ENCODE measurements around the gene ENGASE. TPM values are rescaled to one million over a fixed set of nuclear protein-coding genes. Genes with fewer than 3 reads are reported as not detected.

Gene ENGASE
- total RNA-seq, 4 donors from 2014 or later = 29.9 to 64.8 (median 57.1) TPM

- Histone ChIP-seq H3K27me3 (no peaks in the 10 kb centered on the region), H3K36me3 (no peaks in the 10 kb centered on the region), H3K4me1 (peaks cover 4 to 82% (median 20%) of the 10 kb centered on the region in 4 donors), H3K27ac (peak overlapping the region in 2 of 4 donors; percentile 57 to 76), H3K9me3 (no peaks in the 10 kb centered on the region), H3K4me3 (no peak overlapping the region)
- DNase-seq (ENCODE audit: low spot score in 2 of 2) = no peak
- TF ChIP-seq POLR2A (IDR thresholded peaks at IDR 0.05) = no peak
- TF ChIP-seq CTCF (IDR thresholded peaks at IDR 0.05) = no peak
- no peak for TF ChIP-seq EP300 (IDR thresholded peaks at IDR 0.05)
- 89 to 91% methylated on average over 9 of the region's 9 CpGs for WGBS, 2 donors
Measured at GRCh38 chr17:79033046-79033616, 41.5 kb upstream of the ENGASE start.

GRCh38 chr17:79033741-79034501, 40.7 kb upstream of the ENGASE start:
- no peaks in the 10 kb centered on the region for H3K27me3 ChIP-seq
- peak overlapping the region in 3 of 4 donors; percentile 57 to 76 (median 67) for H3K27ac ChIP-seq
- no peak overlapping the region for H3K4me3 ChIP-seq
- 20 to 31% methylated on average over 20 to 27 of the region's 28 CpGs for WGBS, 2 donors
- H3K4me1 ChIP-seq = peaks cover 4 to 79% (median 19%) of the 10 kb centered on the region in 4 donors
- TF ChIP-seq CTCF (IDR thresholded peaks at IDR 0.05) (no peak), EP300 (IDR thresholded peaks at IDR 0.05) (no peak), POLR2A (IDR thresholded peaks at IDR 0.05) (no peak)
- H3K9me3 ChIP-seq = no peaks in the 10 kb centered on the region
- peak in 1 of 2 donors; percentile 58 for DNase-seq (ENCODE audit: low spot score in 2 of 2)
- H3K36me3 ChIP-seq = no peaks in the 10 kb centered on the region

GRCh38 chr17:79034931-79035485, 39.6 kb upstream of the ENGASE start:
- no peaks in the 10 kb centered on the region for H3K9me3 ChIP-seq
- H3K4me3 ChIP-seq = no peak overlapping the region
- DNase-seq (ENCODE audit: low spot score in 2 of 2) = no peak
- 84 to 85% methylated on average over 8 of the region's 8 CpGs for WGBS, 2 donors
- no peaks in the 10 kb centered on the region for H3K27me3 ChIP-seq
- H3K27ac ChIP-seq = peak overlapping the region in 2 of 4 donors; percentile 57 to 67
- no peaks in the 10 kb centered on the region for H3K36me3 ChIP-seq
- TF ChIP-seq CTCF (IDR thresholded peaks at IDR 0.05) (no peak), EP300 (IDR thresholded peaks at IDR 0.05) (no peak), POLR2A (IDR thresholded peaks at IDR 0.05) (no peak)
- H3K4me1 ChIP-seq = peaks cover 4 to 76% (median 19%) of the 10 kb centered on the region in 4 donors

GRCh38 chr17:79035686-79036085, 38.9 kb upstream of the ENGASE start:
- H3K4me1 ChIP-seq = peaks cover 4 to 72% (median 17%) of the 10 kb centered on the region in 4 donors
- WGBS, 2 donors = 91 to 92% methylated on average over 6 of the region's 6 CpGs
- H3K4me3 ChIP-seq = no peak overlapping the region
- no peak for TF ChIP-seq CTCF (IDR thresholded peaks at IDR 0.05)
- no peak for TF ChIP-seq EP300 (IDR thresholded peaks at IDR 0.05)
- TF ChIP-seq POLR2A (IDR thresholded peaks at IDR 0.05) = no peak
- no peaks in the 10 kb centered on the region for H3K9me3 ChIP-seq
- H3K27me3 ChIP-seq = no peaks in the 10 kb centered on the region
- H3K36me3 ChIP-seq = no peaks in the 10 kb centered on the region
- no peak for DNase-seq (ENCODE audit: low spot score in 2 of 2)
- peak overlapping the region in 1 of 4 donors; percentile 52 for H3K27ac ChIP-seq

- 92 to 94% methylated on average over 6 of the region's 6 CpGs for WGBS, 2 donors
- Histone ChIP-seq H3K9me3 (no peaks in the 10 kb centered on the region), H3K36me3 (no peaks in the 10 kb centered on the region), H3K27me3 (no peaks in the 10 kb centered on the region), H3K27ac (peak overlapping the region in 2 of 4 donors; percentile 52 to 55), H3K4me1 (peaks cover 4 to 67% (median 16%) of the 10 kb centered on the region in 4 donors), H3K4me3 (no peak overlapping the region)
- no peak for DNase-seq (ENCODE audit: low spot score in 2 of 2)
- no peak for TF ChIP-seq EP300 (IDR thresholded peaks at IDR 0.05)
- no peak for TF ChIP-seq POLR2A (IDR thresholded peaks at IDR 0.05)
- TF ChIP-seq CTCF (IDR thresholded peaks at IDR 0.05) = no peak
Measured at GRCh38 chr17:79036181-79036580, 38.4 kb upstream of the ENGASE start.

Measured in tibial nerve (tissue), 4 donors.